NCI-H446 treated with DMSO at 0.1 percent for 48 hours (cell line): ENCODE measurements around the gene ZSWIM7.

ENCODE experiments used
- DNase-seq: peaks from one replicate; lab custom pipeline; 2025; lab: John Stamatoyannopoulos, UW

Gene ZSWIM7, protein sequence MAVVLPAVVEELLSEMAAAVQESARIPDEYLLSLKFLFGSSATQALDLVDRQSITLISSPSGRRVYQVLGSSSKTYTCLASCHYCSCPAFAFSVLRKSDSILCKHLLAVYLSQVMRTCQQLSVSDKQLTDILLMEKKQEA

GRCh38 chr17:15999141-15999973 lies at the start of gene ZSWIM7, which contains the start of gene TTC19:
ZSWIM7 (minus strand) TSS chr17:15999704; CDS start chr17:15999594, 110 bp downstream.
TTC19 (plus strand) TSS chr17:15999824; CDS start chr17:15999849, 25 bp downstream.
- peak; percentile 76 for DNase-seq

GRCh38 chr17:16048811-16049449 lies 49.4 kb upstream of the ZSWIM7 start:
- DNase-seq, result no peak

- no peak for DNase-seq
Measured at GRCh38 chr17:16046966-16047365, 47.5 kb upstream of the ZSWIM7 start.

DNA sequence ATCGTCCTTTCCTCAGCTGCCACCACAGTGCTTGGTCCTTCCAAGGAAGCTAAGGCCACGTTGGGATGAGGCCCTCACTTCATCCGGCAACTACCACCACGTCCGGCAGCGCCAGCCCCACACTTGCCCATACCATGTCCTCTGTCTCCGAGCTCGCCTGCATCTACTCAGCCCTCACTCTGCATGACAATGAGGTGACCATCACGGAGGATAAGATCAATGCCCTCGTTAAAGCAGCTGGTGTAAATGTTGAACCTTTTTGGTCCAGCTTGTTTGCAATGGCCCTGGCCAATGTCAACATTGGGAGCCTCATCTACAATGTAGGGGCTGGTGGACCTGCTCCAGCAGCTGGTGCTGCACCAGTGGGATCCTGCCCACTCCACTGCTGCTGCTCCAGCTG lies 45.0 kb upstream of the ZSWIM7 start:
- DNase-seq, result no peak

DNA sequence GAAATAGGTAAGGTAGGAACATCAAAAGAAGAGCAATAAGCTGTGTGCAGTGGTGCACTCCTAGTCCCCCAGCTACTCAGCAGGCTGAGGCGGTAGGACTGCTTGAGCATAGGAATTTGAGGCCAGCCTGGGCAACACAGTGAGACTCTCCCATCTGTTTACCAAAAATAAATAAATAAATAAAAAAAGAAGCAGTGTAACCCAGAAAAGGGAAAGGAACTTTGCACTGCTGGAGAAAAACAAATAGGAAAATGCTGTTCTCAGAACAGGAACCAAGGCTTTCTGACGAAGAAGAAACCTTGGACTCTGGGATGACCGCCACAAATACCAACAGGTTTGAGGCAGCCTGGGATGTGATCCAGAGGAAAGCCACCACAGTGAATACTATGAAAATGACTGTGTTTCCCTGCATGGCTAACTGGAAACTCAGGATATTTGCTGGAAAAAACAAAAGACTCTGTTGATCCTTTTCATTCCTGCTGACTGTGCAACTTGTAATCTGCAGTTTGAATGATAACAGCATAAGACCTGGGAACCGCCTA lies 41.3 kb upstream of the ZSWIM7 start:
- DNase-seq, result no peak

DNA sequence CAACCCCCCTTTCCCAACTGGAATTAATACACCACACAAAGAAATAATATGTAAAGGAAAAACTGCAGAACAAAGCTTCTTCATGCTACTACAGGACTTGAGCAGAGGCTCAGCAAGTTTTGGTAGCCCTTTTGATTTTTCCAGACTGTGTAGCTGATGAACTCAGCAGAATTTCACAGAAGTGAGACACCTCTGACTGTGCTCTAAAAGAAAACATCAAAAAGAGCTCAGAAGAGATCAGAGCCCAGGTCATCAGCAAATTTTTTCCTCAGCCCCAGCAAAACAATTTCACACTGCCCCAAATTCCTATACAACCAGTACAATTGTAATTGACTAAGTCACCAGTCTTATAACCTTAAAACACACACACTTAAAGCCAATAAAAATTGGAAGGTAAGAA lies 38.1 kb upstream of the ZSWIM7 start:
- DNase-seq, result no peak

GRCh38 chr17:16036261-16036660 lies 36.8 kb upstream of the ZSWIM7 start:
- no peak for DNase-seq

DNA sequence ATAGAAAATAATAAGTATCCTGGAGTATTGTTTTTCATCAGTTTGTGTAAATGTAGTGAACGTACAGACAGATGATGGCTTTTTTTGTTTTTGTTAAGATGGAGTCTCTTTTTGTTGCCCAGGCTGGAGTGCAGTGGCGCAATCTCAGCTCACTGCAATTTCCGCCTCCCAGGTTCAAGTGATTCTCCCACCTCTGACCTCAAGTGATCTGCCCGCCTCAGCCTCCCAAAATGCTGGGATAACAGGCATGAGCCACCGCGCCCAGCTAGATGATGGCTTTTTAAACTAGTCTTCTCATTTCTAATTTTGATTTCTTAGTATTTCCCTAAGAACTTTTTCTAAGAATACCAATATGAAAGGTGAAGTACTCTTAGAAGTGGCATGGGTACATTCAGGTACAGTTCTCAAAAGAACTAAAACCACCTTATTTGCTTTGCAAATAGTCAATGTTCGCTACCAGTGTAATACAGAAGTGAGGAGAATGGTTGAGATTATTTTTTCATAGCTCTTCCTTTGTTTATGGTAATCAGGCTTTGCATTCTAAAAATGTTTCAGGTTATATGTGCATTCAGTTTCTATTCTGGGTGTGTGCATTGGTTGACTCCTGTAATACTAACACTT lies 34.3 kb upstream of the ZSWIM7 start:
- DNase-seq, result no peak

GRCh38 chr17:16027708-16028584 lies 28.4 kb upstream of the ZSWIM7 start:
- no peak for DNase-seq

DNA sequence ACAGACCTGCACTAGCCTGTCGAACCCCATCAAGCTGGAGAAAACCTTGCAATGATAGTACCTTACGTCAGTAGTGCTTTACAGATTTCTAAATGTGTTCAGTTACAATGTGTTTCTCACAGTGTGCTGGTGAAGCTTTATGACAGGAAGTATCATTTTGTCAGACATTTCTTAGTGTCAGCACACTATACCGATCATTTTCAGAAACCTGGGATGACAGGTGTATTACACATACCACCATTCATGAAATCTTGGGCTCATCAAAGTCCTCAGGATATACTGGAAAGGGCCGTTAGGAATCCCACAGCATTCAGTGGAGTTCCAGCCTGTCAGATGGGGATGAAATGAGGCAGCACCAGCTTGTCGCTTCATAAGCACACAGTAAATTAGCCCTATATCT lies 27.4 kb upstream of the ZSWIM7 start:
- DNase-seq, result no peak

GRCh38 chr17:16025202-16025601 lies 25.7 kb upstream of the ZSWIM7 start:
- DNase-seq, result no peak

GRCh38 chr17:16023881-16024280 lies 24.4 kb upstream of the ZSWIM7 start:
- no peak for DNase-seq

DNA sequence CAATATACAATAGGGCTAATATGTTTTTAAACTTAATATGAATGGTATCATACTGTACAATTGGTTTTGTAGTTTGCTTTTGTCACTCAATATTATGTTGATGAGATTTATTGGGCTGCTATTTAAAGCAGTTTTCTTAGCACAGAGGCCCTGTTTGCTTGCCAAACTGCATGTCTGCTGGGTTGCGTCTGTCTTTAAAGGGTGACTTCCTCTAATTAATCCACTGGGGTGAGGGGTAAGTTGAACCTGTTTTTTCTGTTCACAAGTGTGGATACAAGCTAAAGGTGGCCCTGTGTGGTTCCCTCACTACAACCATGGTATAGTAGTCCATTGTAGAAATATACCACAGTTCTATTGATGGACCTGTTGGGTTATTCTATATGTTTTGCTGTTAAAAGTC lies 19.8 kb upstream of the ZSWIM7 start:
- DNase-seq, result no peak

- no peak for DNase-seq
Measured at GRCh38 chr17:16013943-16014407, 14.5 kb upstream of the ZSWIM7 start.

- DNase-seq, result no peak
Measured at GRCh38 chr17:16007439-16007838, 7.9 kb upstream of the ZSWIM7 start.

DNA sequence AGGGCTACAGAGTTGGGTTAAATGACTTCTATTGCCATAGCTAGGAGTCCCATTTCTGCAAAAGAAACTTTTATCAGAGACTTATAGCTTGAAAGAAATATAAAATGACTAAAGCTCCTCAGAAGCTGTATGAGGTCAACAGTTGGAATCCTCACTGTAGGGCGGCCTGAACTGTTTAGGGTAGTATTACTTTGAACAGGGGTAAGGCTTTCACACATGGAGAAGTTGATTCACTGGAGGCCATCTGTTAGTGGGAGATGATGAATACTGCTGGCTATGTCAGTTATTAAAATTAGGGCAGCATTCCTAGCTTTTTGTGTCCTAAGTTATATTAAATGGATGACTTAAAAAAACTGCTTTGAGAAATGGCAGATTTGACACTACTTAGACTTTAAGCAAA lies 6.1 kb upstream of the ZSWIM7 start:
- no peak for DNase-seq

DNA sequence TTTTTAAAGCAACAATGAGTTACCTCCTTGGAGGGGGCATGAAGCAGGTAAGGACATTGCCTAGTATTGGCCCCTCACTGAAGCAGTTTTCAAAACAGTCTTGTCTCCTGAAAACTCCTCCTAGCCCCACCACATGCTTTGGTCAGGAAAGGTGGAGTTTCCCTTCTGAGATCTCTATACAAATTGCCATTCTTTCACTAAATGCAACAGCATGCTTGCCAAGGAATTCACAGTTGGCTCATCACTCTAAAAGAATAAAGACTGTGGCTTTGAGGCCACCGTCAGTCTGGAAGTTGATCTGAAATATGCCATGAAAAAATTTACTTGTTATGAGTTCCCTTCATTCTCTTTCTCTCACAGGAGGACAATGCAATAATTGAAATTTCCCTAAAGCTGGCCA lies 4.3 kb upstream of the ZSWIM7 start:
- DNase-seq, result no peak

DNA sequence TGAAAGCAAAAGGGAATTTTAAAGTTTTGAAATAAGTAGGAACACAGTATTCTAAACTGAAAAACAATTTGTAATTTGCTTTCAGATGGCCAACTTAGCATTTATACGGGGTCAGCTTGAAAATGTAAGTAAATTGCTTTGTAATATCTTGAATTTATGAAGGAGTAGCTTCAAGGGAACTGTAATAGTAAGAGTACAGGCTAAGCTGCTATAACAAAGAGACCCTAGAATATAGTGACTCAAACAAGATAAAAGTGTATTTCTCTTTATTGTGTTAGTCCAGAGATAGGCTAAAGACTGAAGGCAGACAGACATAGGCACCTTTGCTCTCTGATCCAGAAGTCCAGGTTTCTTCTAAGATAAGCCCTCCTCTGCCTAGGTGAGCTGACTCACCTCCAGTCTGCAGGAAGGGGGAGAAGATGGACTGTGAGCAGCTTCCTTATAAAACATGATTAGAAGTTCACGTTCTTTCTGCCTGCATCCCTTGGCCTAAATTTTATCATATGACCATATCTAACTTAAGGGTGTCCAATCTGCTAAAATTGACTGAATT lies 3.3 kb upstream of the ZSWIM7 start:
- DNase-seq, result no peak

GRCh38 chr17:16001226-16001897 lies 1.9 kb upstream of the ZSWIM7 start:
- no peak for DNase-seq
